ENCODE results near the gene EGFL7.
"Not testable (repeated sequence)": the region's sequence is repeated elsewhere in the genome, so short reads cannot be mapped to it uniquely, and the experiment has no call there.

The EGFL7 gene

DNA sequence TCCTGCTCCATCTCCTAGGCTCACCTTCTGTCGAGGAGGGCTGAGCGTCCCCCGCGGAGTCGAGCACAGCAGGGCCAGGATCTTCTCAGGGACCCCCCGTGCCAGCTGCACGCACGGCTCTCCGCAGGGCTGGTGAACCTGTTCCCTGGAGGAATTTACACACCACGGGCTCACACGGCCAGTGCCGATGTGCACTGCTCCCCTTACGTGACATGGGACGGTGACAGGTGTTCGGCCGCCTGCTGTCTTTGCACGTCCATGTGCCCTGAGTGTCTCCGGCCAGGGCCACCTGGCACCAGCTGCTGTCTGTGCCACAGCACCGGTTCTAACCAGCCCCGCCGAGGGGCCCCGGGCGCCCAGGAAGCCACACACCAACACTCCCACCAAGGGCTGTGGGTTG is 33.2 kb downstream of the EGFL7 start:
- DNase-seq (ENCODE audit: low read depth, low spot score): no peak
- no peak overlapping the region for H3K27ac ChIP-seq

DNA sequence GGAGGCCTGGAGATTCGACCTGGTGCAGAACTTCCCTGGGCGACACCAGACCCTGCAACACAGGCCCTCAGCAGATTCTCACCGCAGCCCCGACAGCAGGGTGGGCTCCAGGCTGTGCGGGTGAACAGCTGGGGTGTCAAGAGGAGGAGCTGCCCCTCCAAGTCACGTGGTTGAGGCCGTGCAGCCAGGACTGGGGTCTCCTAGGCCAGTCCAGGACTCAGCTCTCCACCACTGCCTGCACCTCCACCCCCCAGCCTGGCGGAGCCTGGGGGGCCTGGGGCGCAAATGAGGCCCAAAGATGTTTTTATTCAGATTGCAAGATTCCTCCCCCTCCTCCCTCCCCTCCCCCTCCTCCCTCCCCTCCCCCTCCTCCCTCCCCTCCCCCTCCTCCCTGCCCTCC is 33.8 kb downstream of the EGFL7 start:
- no peak for DNase-seq (ENCODE audit: low read depth, low spot score)
- no peak overlapping the region for H3K27ac ChIP-seq

DNA sequence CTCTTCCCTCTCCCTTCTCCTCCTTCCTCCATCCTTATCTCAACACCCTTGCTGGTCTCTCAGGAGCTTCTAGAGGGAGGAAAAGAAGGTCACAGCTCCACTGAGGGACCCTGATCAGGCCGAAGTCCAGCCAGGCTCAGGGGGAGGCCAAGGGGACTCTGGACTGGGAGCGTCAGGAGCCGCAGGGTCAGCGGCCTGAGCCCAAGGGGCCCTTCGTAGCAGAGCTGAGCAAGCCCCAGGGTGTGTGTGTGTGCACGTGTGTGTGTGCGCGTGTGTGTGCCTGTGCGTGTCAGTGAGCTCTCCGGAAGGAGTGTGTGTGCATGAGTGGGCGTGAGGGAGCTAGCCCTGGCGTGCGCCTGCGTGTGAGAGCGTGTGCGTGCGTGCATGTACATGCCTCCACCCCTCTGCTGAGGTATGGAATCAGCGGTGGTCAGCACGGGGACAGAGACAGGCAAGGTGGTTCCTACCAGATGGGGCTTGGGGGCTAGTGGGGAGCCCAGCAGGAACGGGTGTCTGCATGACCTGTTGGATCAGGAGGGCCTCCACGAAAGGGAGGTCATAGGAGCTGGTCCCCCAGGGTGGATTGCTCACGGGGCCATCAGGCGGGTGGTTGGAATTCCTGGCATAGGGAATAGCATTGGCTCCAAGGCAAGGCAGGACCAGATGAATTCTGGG is 34.6 kb downstream of the EGFL7 start:
- H3K27ac ChIP-seq: no peak overlapping the region
- no peak for DNase-seq (ENCODE audit: low read depth, low spot score)

DNA sequence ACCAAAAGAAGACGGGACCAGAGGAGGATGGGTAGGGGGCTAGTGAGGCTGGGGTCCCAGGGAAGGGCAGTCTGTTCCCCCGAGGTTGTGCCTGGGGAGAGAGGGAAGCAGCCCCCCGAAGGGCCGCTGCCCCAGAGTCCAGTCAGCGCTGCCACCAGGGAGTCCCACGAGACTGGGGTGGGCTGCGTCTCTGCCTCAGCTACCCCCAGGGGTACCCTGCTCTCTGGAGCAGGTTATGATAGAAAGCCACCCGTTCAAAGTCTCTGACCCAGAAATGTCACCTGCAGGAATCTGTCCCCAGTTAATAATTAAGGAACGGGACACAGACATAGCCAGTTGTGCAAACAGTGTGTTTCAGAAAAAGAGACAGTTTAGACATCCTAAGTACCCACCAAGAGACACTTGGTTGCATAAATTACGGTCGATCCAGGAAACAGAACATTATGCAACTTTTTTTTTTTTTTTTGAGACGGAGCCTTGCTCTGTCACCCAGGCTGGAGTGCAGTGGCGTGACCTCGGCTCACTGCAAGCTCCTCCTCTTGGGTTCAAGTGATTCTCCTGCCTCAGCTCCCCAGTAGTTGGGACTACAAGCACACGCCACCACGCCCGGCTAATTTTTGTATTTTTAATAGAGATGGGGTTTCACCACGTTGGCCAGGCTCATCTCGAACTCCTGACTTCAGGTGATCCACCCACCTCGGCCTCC is 35.3 kb downstream of the EGFL7 start:
- H3K27ac ChIP-seq: no peak overlapping the region
- DNase-seq (ENCODE audit: low read depth, low spot score): no peak

DNA sequence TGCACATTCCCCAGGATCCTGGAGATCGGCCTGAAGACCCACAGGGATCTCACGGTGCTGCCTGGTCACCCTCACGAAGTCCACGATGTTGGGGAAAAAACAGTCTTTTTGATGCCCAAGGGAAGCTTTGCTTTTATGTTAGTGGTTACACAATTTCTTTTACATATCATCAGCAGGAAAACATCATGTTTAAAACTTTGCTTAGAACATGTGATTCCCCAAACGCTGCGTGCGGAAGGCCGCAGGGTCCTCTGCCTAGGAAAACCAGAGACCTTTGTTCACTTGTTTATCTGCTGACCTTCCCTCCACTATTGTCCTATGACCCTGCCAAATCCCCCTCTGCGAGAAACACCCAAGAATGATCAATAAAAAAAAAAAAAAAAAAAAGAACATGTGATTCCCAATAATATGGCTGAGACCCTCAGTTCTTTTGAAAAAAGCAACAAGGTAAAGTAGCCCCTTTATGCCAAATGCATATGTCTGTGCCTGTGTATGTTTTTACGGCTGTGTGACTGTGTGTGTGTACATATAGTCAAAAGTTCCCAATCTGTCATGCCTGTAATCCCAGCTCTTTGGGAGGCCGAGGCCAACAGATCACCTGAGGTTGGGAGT is 36.0 kb downstream of the EGFL7 start:
- H3K27ac ChIP-seq: no peak overlapping the region
- no peak for DNase-seq (ENCODE audit: low read depth, low spot score)

DNA sequence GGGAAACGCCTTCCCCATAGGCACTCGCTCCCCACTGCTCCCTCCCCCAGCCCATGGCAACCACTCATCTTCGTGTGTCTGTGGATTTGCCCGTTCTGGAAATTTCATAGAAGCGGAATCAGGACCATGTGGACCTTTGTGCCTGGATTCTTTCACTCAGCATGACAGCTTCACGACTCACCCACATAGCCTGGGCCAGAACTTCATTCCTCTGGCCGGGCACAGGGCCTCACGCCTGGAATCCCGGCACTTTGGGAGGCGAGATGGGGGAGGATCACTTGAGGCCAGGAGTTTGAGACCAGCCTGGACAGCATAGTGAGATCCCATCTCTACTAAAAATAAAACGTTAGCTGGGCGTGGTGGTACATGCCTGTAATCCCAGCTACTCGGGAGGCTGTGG is 37.6 kb downstream of the EGFL7 start:
- DNase-seq (ENCODE audit: low read depth, low spot score): no peak
- H3K27ac ChIP-seq: no peak overlapping the region

DNA sequence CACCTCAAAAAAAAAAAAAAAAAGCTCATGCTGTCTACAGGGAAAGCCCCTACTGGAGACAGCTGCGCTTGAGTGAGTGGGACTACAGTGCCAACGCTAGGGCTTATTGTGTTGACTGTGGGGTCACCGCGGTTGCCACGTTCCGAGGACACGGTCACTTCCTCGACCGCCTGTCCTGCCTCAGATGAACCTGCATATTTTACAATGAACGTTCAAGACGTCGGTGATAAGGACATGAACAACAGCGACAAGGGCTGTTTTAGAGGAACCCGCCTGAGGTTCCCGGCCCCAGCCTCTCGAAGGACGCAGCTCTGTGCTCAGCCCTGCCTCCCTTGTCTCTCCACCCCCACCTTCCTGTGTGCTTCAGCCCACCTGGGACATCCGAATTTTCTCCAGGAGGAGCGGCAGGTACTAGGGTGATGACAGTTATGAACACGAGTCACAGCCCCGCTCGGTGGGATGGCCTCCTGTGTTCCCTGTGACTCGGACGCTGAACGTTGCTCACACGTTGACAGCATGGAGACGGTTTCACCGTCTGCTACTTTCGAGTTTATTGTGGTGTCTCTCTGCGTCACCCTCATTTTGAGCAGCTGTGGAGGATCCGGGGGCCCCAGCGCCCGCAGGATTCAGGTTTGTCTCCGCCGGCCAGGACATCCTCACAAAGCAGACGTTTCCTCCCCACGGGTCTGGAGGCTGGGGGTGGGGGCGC is 38.4 kb downstream of the EGFL7 start:
- no peak overlapping the region for H3K27ac ChIP-seq
- DNase-seq (ENCODE audit: low read depth, low spot score): no peak

DNA sequence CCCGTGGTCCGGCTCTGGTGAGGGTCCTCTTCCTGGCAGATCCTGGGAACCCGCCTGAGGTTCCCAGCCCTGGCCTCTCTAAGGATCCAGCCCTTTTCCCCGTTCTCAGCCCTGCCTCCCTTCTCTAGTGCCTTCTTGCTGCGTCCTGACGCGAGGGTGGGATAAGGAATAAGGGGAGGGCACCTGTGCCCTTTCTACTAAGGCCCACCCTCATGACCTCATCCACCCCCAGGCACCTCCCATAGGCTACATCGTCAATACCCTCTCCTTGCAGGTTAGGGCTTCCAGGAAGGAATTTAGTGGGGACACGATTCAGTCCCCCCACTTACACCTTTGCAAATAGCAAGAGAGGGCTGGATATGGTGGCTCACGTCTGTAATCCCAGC is 38.9 kb downstream of the EGFL7 start:
- H3K27ac ChIP-seq: no peak overlapping the region
- DNase-seq (ENCODE audit: low read depth, low spot score): no peak

DNA sequence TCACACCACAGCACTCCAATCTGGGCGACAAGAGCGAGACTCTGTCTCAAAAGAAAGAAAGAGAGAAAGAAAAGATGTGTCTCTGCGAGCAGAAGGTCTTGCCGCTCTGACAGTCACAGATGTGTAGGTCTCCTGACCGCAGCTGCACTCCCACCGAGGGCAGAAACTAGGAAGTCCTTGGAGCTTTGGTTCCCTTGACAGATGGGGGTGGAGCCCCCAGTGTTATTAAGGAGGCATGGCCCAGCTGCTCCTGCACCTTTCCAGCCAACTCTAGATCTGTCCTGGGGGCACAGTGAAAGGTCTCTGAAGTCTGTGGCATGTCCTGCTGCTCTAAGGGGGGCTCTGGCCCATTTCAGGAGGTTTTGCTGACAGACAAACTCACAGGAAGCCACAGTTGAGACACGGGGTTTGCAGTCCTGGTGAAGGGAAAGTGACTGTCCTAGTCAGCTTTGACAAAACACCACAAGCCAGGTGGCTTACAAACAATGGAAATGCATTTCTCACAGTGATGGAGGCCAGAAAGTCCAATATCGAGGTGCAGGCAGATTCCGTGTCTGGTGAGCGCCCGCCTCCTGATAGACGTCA is 40.7 kb downstream of the EGFL7 start:
- DNase-seq (ENCODE audit: low read depth, low spot score): no peak
- H3K27ac ChIP-seq: no peak overlapping the region

DNA sequence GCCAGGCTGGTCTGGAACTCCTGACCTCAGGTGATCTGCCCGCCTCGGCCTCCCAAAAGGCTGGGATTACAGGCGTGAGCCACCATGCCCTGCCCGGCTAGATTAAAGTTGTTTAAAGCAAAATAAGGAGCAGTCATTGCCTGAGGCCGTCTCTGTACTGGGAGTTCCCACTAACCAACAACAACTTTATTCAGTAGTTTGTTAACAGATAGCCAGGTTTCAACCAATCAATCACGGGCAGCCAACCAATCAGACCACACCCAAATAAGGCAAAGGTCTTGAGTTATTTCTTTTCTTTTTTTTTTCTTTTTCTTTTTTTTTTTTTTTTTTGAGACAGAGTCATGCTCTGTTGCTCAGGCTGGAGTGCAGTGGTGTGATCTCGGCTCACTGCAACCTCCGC is 42.0 kb downstream of the EGFL7 start:
- H3K27ac ChIP-seq; DNase-seq (ENCODE audit: low read depth, low spot score): not testable (repeated sequence)

DNA sequence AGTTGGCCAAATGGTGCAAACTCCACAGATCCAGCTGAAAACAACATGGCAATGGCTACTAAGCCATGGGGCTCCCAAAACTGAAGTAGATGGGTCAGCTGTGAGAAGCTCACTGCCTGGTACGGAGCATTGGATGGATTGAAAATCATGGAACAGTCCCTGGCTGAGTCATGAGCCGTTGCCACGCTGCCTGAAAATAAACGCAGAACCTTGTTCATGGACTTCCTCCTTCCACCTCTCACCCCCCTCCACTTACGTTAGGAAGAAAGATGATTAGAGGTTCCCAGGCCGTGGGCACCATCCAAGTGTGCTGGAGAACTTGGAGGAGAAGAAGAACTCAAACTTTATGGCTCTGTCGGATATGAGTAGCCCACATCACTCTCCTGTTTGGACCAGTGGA is 42.8 kb downstream of the EGFL7 start:
- H3K27ac ChIP-seq: no peak overlapping the region
- DNase-seq (ENCODE audit: low read depth, low spot score): no peak

DNA sequence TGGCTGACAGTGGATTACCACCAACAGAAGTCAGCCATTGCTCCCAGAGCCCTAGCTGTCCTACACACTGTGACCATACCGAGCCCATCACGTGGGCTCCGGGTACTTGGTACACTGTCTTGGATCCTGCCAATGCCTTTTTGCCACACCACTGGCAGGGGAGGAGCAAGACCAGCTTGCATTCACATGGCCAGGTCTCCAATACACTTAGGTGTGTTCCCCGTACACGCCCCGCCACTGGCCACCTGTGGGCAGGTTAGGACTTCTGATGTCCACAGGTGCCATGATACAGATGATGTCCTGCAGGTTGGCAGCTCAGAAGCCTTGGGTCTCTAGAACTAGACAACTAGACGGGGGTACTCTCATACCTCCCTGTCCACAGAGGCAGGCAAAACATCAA is 44.3 kb downstream of the EGFL7 start:
- no peak overlapping the region for H3K27ac ChIP-seq
- no peak for DNase-seq (ENCODE audit: low read depth, low spot score)

DNA sequence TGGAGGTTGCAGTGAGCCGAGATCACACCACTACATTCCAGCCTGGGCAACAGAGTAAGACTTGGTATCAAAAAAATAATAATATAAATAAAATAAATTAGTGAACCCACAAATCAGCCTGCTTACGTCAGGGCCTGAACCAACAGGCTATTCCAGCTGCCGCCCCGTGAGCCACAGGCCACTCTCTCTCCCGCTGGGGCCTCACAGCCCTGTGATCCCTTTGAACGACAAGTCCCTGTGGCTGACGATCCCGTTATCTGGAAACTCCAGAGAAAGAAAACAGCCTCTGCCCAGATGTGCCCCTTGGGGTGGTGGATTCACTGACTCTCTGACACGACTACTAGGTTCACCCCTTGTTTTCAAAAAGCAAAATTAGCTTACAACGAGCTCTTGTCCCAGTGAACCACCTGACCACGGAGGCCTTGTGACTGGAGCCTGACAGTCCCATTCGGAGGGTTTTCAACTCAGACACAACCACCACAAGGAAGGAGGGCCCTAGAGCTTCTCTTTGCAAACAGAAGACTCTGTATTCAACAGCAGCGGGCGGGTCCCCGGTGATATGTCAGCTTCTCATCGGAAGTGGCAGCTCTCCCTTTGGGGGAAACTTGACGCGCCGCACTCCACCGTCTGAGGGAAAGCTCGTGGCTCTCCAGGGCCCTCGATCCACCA is 45.3 kb downstream of the EGFL7 start:
- H3K27ac ChIP-seq: no peak overlapping the region
- DNase-seq (ENCODE audit: low read depth, low spot score): no peak

DNA sequence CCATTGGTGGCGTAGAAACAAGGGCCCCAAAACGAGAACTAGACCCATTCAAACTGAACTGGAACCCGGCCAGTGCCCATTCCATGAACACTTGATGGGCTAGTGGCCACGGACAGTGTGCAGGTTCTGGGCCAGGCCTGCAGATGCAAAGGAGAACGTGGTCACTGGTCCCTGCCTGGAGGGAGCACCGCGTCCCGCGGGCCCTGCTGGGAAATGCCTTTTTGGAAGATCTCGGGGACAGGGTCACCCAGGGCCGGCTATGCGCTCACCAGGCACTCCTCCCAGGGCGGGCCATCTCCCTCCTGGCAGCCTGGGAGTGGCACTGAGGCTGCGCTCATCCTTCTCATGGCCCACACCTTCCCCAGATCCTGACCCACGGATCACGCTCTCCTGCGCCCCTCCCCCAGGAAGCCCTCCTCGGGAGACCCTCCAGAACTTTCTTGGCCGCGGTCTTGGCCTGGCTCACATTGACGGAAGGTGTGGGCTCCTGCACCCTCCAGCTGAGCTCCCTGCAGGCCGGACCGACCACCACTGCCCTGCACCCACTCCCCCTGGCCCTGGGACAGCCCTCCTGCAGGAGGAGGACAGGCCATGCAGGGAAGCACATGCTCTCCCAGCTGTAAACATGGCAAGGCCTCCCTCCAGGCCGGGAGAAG is 46.9 kb downstream of the EGFL7 start:
- no peak for DNase-seq (ENCODE audit: low read depth, low spot score)
- no peak overlapping the region for H3K27ac ChIP-seq

DNA sequence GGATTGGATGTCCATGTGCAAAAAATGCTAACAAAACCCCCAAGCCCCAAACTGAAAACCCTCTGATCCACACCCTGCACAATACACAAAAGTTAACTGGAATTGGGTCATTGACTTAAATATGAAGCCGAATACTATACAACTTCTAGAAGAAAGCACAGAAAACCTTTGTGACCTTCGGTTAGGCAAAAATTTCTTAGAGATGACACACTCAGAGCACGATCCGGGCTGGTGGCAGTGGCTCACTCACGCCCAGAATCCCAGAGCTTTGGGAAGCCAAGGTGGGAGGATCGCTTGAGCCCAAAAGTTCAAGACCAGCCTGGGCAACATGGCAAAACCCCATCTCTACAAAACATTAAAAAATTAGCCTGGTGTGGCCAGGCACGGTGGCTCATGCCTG is 47.8 kb downstream of the EGFL7 start:
- no peak overlapping the region for H3K27ac ChIP-seq
- no peak for DNase-seq (ENCODE audit: low read depth, low spot score)

DNA sequence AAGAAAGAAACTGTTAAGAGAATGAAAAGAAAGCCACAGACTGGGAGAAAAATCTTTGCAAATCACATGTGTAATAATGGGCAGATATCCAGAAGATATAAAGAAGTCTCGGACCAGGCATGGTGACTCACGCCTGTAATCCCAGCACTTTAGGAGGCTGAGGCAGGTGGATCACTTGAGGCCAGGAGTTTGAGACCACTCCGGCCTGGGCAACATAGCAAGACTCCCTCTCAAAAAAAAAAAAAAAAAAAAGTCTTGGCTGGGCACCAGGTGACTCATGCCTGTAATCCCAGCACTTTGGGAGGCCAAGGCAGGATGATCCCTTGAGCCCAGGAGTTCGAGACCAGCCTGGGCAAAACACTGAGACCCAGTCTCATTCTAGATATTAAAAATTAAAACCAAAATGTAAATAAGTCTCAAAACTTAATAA is 48.5 kb downstream of the EGFL7 start:
- DNase-seq (ENCODE audit: low read depth, low spot score); H3K27ac ChIP-seq: not testable (repeated sequence)

DNA sequence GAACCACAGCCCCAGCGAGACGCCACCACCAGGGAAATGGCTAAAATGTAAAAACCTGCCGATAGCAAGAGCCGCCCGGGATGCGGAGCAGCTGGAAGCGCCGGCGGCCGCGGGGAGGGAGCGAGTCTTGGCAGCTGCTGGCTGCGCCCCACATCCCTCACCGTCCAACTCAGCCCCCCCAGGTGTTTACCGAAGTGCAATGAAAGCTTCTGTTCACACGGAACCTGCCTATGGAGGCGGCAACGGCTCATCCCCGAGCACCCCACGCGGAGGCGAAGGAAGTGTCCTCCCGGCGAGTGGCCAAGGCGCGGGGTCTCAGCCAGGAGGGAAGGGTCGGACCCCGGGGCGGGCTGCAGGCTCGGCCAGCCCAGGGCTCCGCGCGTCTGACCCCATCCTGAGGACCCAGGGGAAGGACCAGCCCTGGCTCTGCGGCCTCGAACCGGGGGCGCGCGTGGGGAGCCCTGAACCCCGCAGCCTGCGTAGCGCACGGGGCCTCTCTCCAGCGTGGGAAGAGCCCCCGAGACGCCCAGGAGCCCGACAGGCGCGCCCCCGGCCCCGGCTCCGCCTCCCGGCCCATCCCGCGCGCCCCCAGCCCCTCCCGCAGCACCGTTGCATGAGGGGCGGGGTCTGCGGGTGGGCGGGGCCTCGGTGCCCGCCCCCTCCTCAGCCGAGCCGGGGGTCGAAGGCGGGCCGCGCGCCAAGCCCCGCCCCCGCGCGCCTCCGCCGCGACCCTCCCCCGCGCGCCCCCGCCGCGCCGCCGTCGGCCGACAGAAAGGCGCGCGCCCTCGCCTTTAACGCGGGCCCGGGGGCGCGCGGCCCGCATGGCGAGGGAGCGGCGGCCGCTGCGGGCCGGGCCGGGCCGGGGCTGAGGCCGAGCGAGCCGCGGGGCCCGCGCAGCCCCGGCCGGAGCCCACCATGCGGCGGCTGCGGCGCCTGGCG is 49.3 kb downstream of the EGFL7 start, which contains the start of gene DIPK1B:
Gene DIPK1B (plus strand): TSS at position 822 of the 939 bp plus-strand sequence. CDS start 94 bp downstream, at position 916.
- no peak for DNase-seq (ENCODE audit: low read depth, low spot score)
- H3K27ac ChIP-seq: no peak within 1 kb of the TSS

DNA sequence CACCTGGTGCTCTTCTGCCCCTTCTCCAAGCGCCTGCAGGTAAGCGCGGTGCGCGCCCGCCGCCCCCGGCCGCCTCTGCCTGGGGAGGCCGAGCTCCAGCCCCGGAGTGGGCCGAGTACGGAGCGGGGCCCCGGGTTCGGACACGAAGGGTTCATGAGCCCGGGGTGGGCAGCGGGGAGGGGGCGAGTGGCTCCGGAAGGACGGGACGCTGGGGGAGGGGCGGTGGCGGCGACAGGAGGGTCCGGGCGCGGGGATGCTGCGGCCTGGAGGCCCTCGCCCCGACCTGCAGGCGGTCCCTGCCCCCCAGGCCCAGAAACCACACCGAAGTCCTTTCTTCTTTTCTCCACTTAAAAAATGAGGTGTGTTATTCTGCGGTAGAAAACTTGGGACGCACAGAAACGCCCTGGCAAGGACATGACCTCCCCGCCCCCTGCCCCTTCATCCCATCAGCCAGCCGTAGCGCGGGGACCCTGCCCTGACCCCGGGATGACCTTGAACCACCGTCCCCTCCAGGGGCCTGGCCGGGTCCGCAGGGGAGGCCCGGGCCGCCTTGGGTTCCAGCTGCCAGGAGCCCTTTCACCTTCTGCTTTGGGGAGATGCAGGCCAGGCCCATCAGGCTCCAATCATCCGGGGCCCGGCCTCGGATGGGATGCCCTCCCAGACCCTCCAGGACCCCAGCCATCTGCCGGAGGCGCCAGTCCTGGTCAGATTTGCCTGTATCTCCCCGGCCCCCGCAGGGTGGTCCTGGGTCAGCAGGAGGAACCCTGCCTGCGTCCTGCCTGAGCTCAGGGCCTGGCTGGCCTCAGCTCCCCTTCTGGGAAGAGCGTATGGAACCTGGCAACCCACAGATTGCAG is 50.2 kb downstream of the EGFL7 start:
- no peak for DNase-seq (ENCODE audit: low read depth, low spot score)
- no peak overlapping the region for H3K27ac ChIP-seq

Data from epithelial cell of prostate (primary cell).